ENCODE results near the gene NEUROG1. TPM values are rescaled to one million over a fixed set of nuclear protein-coding genes. Genes with fewer than 3 reads are reported as not detected.
"Not testable (repeated sequence)": the region's sequence is repeated elsewhere in the genome, so short reads cannot be mapped to it uniquely, and the experiment has no call there.

Gene NEUROG1
- total RNA-seq, 4 donors from 2014 or later, result not detected

DNA sequence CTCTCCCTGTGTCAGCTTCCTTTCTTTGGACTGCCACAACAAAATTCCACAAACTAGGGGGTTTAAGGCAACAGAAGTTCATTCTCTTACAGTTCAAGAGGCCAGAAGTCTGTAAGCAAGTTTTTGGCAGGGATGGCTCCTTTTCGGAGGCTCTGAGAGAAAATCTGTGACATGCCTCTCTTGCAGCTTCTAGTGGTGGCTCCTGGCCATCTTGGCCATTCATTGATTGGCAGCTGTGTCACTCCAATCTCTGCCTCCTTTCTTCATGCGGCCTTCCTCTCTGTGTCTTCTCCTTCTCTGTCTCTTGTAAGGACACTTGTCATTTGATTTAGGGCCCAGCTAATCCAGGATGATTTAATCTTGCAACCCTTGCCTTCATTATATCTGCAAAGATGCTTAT, 2.0 kb upstream of the NEUROG1 start:
- ATAC-seq (ENCODE audit: low FRiP score) (no peak), DNase-seq (ENCODE audit: low spot score) (no peak)
- TF ChIP-seq, protein P1, sequence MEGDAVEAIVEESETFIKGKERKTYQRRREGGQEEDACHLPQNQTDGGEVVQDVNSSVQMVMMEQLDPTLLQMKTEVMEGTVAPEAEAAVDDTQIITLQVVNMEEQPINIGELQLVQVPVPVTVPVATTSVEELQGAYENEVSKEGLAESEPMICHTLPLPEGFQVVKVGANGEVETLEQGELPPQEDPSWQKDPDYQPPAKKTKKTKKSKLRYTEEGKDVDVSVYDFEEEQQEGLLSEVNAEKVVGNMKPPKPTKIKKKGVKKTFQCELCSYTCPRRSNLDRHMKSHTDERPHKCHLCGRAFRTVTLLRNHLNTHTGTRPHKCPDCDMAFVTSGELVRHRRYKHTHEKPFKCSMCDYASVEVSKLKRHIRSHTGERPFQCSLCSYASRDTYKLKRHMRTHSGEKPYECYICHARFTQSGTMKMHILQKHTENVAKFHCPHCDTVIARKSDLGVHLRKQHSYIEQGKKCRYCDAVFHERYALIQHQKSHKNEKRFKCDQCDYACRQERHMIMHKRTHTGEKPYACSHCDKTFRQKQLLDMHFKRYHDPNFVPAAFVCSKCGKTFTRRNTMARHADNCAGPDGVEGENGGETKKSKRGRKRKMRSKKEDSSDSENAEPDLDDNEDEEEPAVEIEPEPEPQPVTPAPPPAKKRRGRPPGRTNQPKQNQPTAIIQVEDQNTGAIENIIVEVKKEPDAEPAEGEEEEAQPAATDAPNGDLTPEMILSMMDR (IDR thresholded peaks at IDR 0.05), result no peak

DNA sequence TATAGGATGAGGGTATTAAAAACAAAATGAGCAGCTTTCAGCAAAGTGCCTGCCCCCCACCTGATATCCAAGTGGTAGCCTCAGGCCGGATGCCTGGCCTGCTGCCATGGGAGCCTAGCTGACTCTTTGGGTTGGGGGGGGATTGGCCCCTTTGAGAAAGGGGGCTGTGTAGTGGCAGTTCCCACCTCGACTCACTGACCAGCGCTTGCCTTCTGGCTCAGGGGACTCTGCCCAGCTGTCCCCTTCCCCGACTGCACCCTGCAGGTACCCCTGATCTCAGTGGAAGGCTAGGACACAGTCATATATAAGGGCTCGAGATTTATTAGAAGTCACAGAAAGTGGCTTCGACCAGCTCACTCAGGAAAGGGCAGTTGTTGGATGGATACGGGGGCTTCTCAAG, 1.5 kb upstream of the NEUROG1 start:
- TF ChIP-seq, protein P1 (IDR thresholded peaks at IDR 0.05), result no peak
- DNase-seq (ENCODE audit: low spot score) (no peak), ATAC-seq (ENCODE audit: low FRiP score) (no peak)

GRCh38 chr5:135535420-135535819, 344 bp downstream of the NEUROG1 start:
- ATAC-seq (ENCODE audit: low FRiP score) (no peak), DNase-seq (ENCODE audit: low spot score) (no peak)
- TF ChIP-seq, protein P1 (IDR thresholded peaks at IDR 0.05), result no peak

DNA sequence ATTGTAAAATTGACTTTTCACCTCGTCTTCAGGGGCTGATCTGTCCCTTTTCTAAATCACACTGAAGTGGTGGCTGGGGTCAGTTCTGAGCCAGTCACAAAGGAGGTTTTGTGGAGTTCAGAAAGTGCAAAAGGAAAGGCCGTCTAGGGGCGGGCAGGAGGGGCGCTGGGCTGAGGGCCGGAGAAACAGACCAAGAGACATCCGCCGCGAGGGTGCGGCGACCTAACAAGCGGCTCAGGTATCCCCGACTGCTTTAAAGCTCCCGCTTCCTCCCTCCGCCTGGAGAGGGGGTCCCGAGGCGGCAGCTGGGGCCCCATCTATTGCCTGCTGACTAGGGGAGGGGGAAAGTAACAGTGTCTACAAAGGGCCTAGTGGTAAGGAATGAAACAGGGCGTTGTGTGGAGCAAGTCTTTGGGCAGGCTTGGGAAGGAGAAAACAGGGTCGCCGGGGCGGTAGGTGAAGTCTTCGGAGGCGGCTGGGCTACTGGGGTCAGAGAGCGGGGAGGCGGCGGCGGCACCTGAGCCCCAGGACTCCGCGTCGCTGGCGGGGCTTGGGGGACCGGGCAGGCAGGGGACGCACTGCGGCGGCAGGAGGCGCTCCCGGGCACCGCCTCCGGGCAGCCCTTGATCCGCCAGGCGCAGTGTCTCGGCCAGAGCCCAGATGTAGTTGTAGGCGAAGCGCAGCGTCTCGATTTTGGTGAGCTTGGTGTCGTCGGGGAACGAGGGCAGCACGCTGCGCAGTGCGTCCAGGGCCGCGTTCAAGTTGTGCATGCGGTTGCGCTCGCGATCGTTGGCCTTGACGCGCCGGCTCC, 950 bp downstream of the NEUROG1 start:
- ATAC-seq (ENCODE audit: low FRiP score) (no peak), DNase-seq (ENCODE audit: low spot score) (no peak)
- TF ChIP-seq, protein P1 (IDR thresholded peaks at IDR 0.05), result no peak

- TF ChIP-seq, protein P1 (IDR thresholded peaks at IDR 0.05), result no peak
- no peak for ATAC-seq (ENCODE audit: low FRiP score)
Measured at GRCh38 chr5:135533794-135534193, 2.0 kb downstream of the NEUROG1 start.

DNA sequence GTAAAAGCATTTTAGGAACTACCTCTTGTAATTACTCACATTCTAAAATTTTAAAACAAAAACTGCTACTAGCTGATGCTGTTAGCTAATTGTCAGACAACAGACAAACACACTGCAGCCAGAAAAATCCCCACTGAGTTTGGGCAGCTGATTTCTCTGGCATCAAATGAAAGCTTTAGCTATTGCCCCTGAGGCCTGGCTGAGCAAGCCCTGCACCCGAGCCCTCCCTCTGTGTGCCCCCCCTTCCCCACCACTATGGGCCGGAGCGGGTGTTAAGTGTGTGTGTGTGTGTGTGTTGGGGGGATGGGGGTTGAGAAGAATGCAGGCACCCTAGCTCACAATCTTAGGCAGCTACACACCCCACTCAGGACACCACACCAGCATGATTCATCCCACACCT, 2.4 kb downstream of the NEUROG1 start:
- TF ChIP-seq, protein P1 (IDR thresholded peaks at IDR 0.05), result no peak
- no peak for ATAC-seq (ENCODE audit: low FRiP score)
- DNase-seq (ENCODE audit: low spot score), result no peak

More at GRCh38 chr5:135533794-135534193, 2.0 kb downstream of the NEUROG1 start:
- no peak for DNase-seq (ENCODE audit: low spot score)

- not testable (repeated sequence) for ATAC-seq (ENCODE audit: low FRiP score); DNase-seq (ENCODE audit: low spot score)
Measured at GRCh38 chr5:135529576-135529975, 6.2 kb downstream of the NEUROG1 start.

All from omental fat pad (tissue), 4 donors.